Left lung (tissue), 10 donors: ENCODE data around the gene MCC. TPM values are rescaled to one million over a fixed set of nuclear protein-coding genes. Genes with fewer than 3 reads are reported as not detected.

Experiments
- ATAC-seq: fragments of 200-7000 bp; cut with Tn5 transposase; one replicate; pipeline ENCODE4 v1.9.1; 2020; ENCODE audit warnings: moderate library complexity
- DNase-seq, 4 donors: peaks; one replicate each; pipeline ENCODE4 v3.0.0-alpha.2; 2013 to 2020
- H3K27ac ChIP-seq, 2 donors: fragments of 200-600 bp; sonication (generic) in 1 of 2; one replicate each; pipeline versions ENCODE4 v1.5.0 to v1.8.0; 2020 to 2021
- H3K27me3 ChIP-seq, 2 donors: fragments of 200-600 bp; sonication (generic) in 1 of 2; one replicate each; pipeline versions ENCODE4 v1.5.0 to v1.8.0; 2020 to 2021
- H3K36me3 ChIP-seq, 2 donors: fragments of 200-600 bp; sonication (generic) in 1 of 2; one replicate each; pipeline versions ENCODE4 v1.5.0 to v1.8.0; 2020 to 2021
- H3K4me1 ChIP-seq, 2 donors: fragments of 200-600 bp; one replicate each; pipeline ENCODE4 v1.8.0; 2021
- H3K4me3 ChIP-seq, 2 donors: fragments of 200-600 bp; sonication (generic) in 1 of 2; one replicate each; pipeline versions ENCODE4 v1.5.0 to v1.8.0; 2020 to 2021; ENCODE audit warnings: mild to moderate bottlenecking in 1 of 2
- H3K9me3 ChIP-seq, 2 donors: fragments of 200-600 bp; sonication (generic) in 1 of 2; one replicate each; pipeline versions ENCODE4 v1.5.0 to v1.8.0; 2020 to 2021
- intact Hi-C, 2 donors: fragments of 100-400 bp; cut with DNase I; formaldehyde crosslinking; loops; one replicate each; pipeline versions ENCODE4 v1.11.2 to v1.14.2; 2022
- polyA plus RNA-seq, 6 donors: library from polyadenylated mRNA; unstranded; fragments of 120-200 nt; gene quantifications; one replicate each; pipeline ENCODE4 v1.2.1, GENCODE V29; 2013; ENCODE audit not compliant: insufficient read length in 6 of 6
- total RNA-seq, 2 donors: library from RNA; stranded (reverse); fragmentation: NEBNext Ultra II Directional; extraction: Animal tissue kit (Norgen Biotek cat#: 25700); gene quantifications; one replicate each; pipeline ENCODE4 v1.2.1, GENCODE V29; 2021
- TF ChIP-seq, protein P1 (sequence below), 2 donors: fragments of 200-600 bp; sonication (generic) in 1 of 2; IDR thresholded peaks; one replicate each; pipeline versions ENCODE4 v1.5.0 to v1.8.0; 2021; ENCODE audit warnings: antibody characterized with exemption in 2 of 2
- donor health status: DM: no; HTN: yes; CAD: no.
- donor health status: DM: no; HTN: no; CAD: no.

MCC gene
- total and polyA plus RNA-seq, 8 donors, result 12.5 to 18.4 (median 16.1) TPM

DNA sequence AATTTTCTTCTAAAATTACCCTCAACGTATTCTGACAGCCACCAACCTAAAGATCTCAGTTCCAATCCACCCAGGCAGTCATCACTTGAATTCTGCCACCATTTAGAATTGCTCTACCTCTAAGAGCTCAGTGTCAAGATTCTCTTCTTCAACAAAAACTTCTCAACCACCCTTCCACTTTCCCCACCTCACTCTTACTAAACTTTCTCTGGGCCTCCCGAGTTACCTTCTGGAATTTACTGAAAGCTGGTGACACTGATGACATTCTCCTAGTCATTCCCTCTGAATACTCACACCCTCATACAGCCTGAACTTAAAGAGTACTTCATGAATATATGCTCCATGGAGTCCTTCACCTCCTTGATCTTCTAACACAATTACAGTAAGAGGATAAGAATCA is 263.0 kb downstream of the MCC start:
- TF ChIP-seq, protein P1, sequence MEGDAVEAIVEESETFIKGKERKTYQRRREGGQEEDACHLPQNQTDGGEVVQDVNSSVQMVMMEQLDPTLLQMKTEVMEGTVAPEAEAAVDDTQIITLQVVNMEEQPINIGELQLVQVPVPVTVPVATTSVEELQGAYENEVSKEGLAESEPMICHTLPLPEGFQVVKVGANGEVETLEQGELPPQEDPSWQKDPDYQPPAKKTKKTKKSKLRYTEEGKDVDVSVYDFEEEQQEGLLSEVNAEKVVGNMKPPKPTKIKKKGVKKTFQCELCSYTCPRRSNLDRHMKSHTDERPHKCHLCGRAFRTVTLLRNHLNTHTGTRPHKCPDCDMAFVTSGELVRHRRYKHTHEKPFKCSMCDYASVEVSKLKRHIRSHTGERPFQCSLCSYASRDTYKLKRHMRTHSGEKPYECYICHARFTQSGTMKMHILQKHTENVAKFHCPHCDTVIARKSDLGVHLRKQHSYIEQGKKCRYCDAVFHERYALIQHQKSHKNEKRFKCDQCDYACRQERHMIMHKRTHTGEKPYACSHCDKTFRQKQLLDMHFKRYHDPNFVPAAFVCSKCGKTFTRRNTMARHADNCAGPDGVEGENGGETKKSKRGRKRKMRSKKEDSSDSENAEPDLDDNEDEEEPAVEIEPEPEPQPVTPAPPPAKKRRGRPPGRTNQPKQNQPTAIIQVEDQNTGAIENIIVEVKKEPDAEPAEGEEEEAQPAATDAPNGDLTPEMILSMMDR (IDR thresholded peaks at IDR 0.05), result no peak
- no peak for ATAC-seq
- DNase-seq, result no peak

DNA sequence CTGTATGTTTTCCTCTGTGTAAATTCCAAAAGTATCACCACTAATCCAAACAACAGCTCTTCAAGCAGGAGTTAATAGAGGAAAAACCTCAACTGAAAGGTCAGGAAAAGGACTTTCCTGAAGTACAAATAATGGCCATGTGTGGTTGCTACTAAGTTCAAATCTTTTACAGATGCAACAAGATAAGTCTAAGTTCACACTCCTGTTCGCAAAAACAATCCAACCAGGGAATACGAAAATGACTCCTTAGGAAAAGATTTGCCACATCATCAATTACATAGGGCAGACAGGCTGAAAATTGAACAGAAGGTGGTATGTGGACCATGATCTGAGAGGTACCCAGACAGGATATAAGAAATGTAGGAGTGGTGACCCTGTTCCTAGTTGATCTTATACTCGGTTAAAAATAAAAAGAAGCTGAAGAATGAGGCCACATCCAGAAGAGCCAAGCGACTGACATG is 263.6 kb downstream of the MCC start:
- TF ChIP-seq, protein P1 (IDR thresholded peaks at IDR 0.05), result no peak
- intact Hi-C loops, result no loop called here
- no peak overlapping the region for H3K4me3 ChIP-seq
- H3K27ac ChIP-seq, result peak overlapping the region in 1 of 2 donors; percentile 28
- H3K36me3 ChIP-seq, result no peaks in the 10 kb centered on the region
- no peaks in the 10 kb centered on the region for H3K4me1 ChIP-seq
- H3K27me3 ChIP-seq, result no peaks in the 10 kb centered on the region
- no peaks in the 10 kb centered on the region for H3K9me3 ChIP-seq
- ATAC-seq (no peak), DNase-seq (peak in 1 of 4 donors; percentile 45)

More for the DNA sequence above, 263.0 kb downstream of the MCC start:
- Histone ChIP-seq H3K9me3 (no peaks in the 10 kb centered on the region), H3K27ac (no peak overlapping the region), H3K27me3 (no peaks in the 10 kb centered on the region), H3K4me3 (no peak overlapping the region), H3K4me1 (no peaks in the 10 kb centered on the region), H3K36me3 (no peaks in the 10 kb centered on the region)
- intact Hi-C loops, result no loop called here

DNA sequence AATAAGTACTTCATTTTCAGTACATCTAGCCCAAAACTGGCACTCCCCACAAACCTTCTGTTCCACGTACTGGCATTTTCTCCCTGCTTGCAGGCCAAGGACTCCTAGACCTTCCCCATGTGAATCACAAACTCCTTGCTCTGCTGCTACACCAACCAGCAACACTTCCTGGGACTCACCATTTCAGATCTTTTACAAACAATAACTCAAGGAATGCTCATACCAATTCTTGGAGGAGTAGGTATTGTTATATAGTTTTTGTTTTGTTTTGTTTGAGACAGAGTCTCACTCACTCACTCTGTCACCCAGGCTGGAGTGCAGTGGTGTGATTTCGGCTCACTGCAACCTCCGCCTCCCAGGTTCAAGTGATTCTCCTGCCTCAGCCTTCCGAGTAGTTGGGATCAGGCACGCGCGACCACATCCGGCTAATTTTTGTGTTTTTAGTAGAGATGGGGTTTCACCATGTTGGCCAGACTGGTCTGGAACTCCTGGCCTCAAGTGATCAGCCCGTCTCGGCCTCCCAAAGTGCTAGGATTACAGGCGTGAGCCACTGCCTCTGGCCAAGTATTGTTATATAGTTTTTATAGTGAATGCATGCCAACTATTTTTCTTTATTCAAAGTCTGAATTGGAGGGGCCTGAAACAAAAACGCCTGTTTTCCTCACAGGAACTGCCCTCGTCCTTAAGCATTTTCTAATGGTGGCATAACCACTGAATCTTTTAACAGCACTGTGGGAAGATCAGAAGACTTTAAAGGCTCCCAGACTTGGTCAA is 264.2 kb downstream of the MCC start:
- Histone ChIP-seq H3K27me3 (no peaks in the 10 kb centered on the region), H3K4me1 (no peaks in the 10 kb centered on the region), H3K9me3 (no peaks in the 10 kb centered on the region), H3K4me3 (no peak overlapping the region), H3K27ac (peak overlapping the region in 1 of 2 donors; percentile 28), H3K36me3 (no peaks in the 10 kb centered on the region)
- intact Hi-C loops, result no loop called here
- TF ChIP-seq, protein P1 (IDR thresholded peaks at IDR 0.05), result no peak
- ATAC-seq, result no peak
- DNase-seq, result no peak

DNA sequence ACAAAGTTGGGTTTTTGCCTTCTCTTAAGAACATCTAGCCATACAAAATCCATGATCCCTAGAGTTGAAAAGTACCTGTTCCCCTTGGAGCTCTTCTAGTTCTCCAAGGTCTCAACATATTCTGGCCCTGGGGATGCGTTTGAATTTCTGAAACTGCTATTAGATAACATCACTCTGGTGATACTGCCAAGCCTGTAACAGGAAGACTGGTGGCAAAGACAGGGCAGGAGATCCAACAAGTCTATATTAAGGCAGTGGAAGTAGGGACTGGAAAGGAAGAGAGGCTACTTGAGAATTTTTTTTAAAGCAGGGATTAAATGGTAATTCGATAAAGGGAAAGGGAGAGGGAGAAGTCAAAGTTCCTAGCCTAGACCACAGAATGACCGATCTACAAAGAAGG is 264.9 kb downstream of the MCC start:
- TF ChIP-seq, protein P1 (IDR thresholded peaks at IDR 0.05), result no peak
- H3K4me1 ChIP-seq, result peaks cover 0 to 3% of the 10 kb centered on the region in 2 donors
- no peaks in the 10 kb centered on the region for H3K27me3 ChIP-seq
- H3K27ac ChIP-seq, result no peak overlapping the region
- DNase-seq (no peak), ATAC-seq (no peak)
- intact Hi-C loops, result no loop called here
- no peak overlapping the region for H3K4me3 ChIP-seq
- no peaks in the 10 kb centered on the region for H3K36me3 ChIP-seq
- no peaks in the 10 kb centered on the region for H3K9me3 ChIP-seq

DNA sequence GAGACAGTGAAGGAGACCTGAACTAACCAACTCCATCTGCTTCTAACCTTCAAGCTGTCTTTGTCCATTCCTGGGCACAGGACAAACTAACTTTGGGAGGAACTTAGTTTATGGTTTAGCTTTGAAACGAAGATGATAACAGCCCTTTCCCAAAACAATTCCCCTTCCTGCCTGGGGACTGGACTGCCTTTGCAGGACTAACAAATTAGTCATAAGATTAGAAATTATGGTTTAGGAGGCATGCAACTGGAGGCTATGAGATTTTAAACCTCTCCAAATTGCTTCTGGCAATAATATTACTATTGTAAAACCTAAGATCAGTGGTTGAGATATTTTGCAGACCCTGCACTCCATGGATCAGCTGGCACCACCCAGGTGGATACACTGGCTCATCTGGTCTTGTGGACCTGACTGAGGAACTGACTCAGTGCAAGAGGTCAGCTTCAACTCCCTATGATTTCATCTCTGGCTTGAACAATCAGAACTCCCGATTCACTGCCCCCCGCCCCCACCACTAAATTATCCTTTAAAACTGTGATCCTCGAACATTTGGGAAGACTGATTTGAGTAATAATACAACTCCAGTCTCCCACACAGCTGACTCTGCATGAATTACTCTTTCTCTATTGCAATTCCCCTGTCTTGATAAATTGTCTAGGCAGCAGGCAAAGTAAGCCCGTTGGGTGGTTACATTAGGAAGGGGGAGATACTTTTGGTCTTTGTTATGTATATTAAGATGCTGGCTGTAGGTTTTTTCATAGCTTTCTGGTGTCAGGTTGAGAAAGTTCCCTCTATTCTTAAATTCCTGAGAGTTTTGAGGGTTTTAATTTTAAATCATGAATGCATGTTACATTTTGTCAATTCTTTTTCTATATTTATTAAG is 266.7 kb downstream of the MCC start:
- Histone ChIP-seq H3K36me3 (no peaks in the 10 kb centered on the region), H3K27ac (peak overlapping the region in 1 of 2 donors; percentile 2), H3K4me3 (no peak overlapping the region), H3K27me3 (no peaks in the 10 kb centered on the region), H3K9me3 (no peaks in the 10 kb centered on the region), H3K4me1 (peaks cover 0 to 4% of the 10 kb centered on the region in 2 donors)
- intact Hi-C loops, result no loop called here
- ATAC-seq, result no peak
- no peak for DNase-seq
- TF ChIP-seq, protein P1 (IDR thresholded peaks at IDR 0.05), result no peak
